Raji (cell line): ENCODE results near the gene MKLN1.

Experiments
- POLR2A ChIP-seq: IDR thresholded peaks from 2 replicates; pipeline ENCODE4 v1.6.1; 2011; ENCODE audit warnings: low read depth, low read length, control low read depth; ENCODE audit not compliant: insufficient read depth

Gene MKLN1

DNA sequence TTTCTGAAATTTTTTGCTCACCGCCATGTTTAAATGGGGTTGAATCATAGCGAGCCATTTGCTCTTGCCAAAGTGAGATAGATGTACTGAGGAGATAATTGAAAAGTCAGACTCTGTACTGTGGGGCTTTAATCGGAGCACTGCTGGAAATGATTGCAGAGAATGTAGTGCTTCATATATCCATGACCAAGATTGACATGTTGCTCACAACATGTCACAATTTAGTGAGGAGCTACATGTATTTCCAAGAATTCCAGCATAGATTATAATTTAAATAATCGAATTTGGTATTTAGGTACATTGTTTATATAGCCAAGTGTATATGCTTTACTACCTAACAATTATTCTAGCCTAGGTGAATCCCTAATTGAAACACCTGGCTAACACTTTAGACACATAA, 162.2 kb downstream of the MKLN1 start:
- no peak for TF ChIP-seq POLR2A

DNA sequence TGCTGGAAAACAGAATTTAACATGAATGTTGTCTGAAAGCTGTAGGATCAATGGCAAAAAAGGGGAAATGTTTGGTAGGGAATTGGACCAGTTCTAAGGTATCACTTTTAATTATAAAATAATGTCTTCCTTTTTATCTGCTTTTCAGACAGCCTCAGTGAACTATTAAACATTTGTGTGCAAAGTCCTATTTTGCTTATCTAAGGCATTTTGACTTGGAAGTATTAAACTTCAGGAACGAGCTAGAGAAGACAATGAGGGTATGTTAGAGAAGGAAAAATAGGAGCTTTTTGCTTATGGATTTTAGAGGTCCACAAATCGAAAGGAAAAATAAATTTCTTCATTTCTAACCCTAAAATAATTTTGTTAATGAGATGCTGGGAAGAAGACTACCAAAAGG, 165.4 kb downstream of the MKLN1 start:
- TF ChIP-seq POLR2A, result no peak

DNA sequence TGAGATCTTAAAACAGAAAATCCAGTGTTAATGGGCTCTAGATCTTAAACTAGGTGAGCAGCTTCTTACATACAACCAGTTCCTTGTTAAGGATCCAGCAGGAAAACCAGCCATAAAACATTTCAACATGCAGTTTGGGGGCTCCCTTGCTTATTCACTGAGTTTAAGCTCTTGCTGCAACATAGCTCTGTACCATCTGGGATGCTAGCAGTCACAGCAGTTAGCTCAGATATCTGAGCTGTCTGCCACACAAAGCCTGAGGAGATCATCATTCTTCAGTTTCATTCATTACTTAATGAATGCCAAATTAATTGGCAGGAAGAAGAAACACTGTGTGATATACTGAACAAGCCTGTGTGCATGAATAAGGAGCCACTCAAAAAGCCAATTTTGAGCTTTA, 165.9 kb downstream of the MKLN1 start:
- no peak for TF ChIP-seq POLR2A

DNA sequence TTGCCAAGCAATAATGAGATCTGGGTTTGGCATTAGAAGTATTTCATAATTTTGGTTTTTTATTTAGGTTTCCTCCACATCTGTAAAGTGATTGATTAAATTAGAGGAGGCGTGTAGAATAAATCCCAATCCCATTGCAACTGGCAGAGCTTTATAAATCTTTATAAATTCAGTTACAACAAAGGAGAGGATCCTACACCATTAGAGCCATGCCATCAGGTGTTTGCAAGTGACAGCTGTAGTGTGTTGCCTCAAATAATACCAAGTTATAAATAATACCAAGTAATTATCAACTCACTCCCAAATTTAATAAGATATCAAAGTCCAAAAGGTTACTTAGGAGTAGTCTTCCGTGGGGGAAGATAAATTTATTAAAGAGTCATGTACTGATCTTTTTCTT, 166.5 kb downstream of the MKLN1 start:
- TF ChIP-seq POLR2A, result no peak

DNA sequence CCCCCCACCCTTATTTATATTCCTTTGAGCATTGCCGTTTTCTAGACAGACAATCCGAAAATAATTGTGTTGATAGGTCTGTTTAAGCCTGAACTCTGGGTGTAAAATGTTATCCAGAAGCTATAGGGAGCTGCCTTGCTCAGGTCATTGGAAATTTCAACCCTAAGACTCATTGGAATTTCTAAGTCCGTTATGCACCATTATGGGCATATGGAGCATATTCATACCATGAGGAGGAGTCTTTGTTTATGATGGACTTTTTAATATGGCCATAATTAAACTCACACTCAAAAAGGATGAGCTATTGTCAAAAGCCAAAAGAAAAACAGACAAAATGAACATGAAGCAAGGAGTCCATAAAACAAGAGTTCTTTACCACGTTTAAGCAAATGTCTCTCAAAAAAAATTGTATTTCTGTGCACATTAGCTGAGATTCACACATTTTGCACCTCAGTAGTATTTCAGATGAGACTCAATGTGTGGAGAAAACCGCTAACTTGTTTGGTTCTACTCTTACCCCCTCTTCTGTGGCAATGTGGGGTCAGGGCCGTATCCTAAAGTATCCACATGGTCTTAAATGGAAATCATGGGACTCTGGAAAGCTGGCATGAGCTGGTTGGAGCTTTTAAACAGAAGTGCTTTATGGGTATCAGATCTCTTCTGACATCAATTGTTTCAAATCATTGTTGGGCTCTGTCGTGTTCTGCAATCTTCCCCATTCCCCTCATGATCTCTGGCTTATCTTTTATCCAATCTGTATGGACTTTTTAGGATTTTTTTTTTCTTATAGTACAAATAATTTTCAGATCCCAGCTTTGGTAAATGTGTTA, 168.2 kb downstream of the MKLN1 start:
- TF ChIP-seq POLR2A, result no peak

DNA sequence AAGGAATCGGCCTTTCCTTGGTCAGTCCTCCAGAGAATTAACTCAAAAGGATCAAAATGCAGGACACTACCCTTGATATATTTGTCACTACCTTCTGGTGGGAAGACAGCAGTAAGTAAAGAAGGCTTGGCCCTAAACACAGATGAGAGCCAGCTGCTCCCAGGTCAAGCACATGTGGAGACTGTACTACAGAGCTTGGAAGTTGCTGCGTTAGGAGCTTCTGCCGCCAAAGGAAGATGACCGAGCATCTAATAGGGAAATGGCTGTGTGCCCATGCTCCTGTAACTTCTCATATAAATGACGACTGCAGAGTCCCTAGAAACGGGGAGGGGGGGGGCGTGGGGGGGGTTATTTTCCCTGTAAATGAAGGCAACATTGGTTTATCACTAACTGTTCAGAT, 169.8 kb downstream of the MKLN1 start:
- no peak for TF ChIP-seq POLR2A

DNA sequence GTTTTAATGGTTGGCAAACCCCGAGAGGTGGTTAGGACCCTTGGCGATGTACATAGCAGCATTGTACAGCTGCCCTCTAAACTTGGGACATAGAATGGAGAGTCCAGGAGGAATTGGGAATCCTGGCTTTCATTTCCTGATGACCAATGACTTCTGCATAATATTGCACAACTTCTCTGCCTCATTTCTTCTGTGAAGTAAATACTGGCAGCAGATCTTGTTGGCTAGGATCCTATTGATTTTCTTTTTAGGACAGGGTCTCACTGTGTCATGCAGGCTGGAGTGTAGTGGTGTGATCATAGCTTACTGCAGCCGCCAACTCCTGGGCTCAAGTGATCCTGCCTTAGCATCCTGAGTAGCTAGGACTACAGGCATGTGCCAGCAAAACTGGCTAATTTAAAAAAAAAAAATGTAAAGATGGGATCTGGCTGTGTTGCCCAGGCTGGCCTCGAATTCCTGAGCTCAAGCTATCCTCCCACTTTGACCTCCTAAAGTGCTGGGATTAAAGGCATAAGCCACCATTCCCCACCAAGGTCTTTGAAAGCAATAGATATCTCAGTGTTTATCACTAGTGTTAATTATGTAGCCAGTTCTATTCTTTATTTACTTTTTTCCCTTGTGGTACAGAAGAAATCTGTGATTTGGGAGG, 170.7 kb downstream of the MKLN1 start:
- TF ChIP-seq POLR2A, result no peak

DNA sequence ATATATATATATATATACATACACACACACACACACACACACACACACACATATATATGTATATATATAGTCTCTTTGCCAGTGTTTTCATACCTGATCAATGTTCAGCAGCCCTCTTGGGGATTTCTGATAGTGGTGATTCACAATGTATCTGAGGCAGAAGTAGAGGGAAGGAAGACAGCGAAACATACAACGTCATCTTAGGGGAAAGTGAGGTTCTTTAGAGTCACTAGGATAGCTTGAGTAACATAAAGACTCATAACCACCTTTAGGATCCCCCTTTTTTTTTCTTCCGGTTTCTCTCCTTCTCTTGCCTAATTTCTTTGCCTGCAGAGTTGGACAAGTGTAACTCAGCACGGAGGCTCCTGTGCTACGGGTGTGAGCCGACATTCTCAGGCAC, 172.1 kb downstream of the MKLN1 start:
- TF ChIP-seq POLR2A, result no peak

DNA sequence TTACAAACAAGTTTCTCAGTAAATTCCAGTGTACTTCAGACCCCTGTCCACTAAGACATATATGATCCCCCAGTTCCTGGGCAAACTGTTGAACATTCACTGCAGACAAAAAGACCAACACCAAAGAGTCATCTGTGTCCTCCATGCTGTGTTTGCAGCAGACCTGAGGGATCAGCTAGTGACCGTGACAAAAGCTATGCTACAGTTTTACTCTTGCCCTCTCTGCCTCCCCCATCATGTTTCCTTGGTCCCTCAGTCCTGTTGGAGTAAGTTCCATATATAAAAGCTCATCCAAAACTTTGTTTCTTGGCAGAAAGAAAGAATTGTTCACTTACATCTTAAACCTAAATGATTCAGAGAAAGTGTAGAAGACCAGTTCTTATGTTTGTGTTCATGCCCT, 172.7 kb downstream of the MKLN1 start:
- no peak for TF ChIP-seq POLR2A

DNA sequence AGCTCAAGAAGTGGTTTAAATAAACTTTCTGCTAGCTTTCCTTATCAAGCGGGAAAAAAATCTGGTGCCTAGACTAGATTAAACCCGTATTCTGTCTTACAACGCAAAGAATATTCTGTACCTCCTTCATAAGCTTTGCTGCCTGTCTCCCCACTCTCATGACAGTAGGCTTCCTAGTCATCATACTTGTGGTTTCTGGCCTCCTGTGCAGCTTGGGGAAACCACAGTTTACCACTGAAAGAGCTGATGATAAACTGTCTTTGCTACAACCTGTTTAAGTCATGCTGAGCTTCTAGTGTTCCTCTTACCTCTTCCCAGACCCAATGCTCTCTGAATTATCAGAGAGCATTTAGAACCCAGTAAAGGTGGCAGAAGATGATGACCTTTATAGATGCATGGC, 173.7 kb downstream of the MKLN1 start:
- no peak for TF ChIP-seq POLR2A

DNA sequence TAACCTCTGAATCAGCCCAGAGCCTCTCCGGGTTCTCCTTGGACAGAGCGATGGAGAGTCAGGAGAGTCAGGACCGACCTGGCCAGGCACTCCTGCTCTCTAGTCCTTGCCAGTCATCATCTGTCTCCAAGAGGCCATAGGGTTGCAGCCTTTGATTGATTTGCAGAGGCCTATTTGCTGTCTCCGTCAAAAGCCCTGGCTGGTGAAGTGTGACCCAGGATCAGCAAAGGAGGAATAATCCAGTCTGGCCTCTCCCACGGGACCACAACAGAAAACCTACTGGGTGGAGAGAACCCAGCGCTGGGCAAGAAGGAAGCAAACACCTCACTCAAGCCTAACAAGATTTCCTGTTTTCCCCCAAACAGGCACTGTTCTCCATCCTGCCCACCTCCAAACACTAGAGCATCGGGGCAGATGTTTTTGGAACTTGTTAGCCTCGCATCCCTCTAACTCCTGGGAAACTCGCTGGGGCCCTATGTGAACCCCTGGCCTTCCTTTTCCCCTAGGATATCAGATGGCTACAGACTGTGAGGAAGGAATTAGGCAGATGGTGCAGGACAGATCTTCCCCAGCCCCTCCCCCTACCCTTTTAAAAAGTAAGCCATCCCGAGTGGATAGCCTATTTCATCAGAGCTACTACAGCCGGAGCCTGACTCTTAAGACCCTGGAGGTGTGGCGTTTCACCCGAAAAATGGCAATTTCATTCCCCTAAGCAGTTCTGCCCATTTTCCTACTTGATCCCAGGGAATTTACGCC, 174.4 kb downstream of the MKLN1 start:
- no peak for TF ChIP-seq POLR2A

DNA sequence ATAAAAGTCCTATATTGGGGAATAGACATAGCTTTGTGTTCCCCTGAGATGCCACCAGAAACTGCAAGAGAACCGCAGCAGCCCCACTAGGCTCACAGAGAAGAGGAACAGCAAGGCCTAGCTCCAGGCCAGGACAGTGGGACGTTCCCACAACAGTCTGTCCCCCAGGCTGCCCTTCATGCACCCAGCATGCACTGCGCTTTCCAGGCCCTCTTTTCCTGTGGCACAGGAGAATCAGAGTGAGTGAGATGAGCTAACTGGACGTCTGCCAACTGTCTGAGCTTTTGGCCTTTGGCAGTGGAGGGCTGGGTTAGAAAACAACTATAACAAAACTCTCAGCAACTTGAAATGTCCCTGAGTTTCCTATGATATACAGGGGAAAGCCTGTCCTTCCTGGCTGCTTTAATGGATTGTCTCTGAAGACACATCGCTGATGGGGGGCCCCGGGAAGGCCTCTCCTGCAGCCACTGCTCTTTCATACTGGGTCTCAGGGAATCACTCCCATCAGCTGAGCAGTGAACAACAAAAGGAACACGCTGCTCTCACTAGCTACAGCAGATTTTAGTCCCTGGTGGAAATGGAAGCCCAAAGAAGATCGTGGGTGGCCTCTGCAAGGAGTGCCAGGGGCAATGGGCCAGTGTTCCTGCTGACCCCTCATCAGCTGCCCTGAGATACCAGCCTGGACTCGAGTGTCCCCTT, 175.3 kb downstream of the MKLN1 start:
- TF ChIP-seq POLR2A, result no peak

DNA sequence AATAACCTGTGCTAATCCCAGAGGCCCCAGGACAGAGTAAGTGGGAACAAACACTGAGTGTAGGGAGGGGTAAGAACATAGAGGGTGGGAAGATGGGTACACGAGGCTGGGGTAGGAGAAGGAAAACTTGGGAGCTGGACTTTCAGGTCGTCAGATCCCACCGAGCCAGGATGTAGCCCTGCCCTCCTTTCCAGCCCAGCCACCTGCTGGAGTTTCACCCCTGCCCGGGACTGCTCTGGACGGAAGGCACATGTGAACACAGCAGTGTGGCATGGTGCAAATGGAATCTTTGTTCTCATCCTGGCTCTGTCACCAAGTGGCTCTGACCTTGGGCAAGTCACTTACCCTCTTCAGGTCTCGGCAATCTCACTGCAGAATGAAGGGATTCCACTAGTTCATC, 176.0 kb downstream of the MKLN1 start:
- TF ChIP-seq POLR2A, result no peak

DNA sequence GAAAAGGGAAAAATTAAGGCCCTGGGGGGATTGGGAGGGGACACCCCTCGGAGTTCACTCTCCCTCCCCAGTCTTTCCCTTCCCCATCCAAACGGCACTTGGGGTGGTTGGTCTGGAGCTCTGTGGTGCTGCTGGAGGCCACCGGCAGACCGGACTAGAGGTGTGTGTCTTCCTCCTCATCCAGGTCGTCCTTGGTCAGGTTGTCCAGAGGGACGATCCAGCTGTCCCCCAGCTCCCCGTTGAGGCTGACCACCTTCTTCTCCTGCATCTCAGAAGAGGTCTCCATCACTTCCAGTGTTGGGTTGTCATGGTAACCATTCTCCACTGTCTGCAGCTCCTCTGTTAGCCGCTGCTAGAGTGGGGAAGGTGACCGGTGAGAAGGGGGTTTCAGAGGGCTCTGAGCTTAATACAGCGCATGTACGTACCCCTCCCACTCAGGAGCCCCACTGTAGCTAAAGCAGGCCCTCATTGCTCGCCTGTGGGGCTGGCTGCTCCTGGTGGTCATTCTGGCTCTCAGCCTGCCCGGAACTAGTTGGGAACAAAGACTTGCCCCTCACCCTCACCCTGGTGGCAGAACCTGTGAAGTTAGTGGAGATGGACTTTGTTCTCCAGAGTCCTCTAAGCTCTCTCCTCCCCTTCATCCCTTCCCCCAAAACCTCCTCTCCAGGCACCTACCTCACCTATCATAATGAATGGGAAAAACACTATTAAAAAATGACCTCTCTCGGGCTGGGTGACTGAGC, 176.7 kb downstream of the MKLN1 start:
- no peak for TF ChIP-seq POLR2A

DNA sequence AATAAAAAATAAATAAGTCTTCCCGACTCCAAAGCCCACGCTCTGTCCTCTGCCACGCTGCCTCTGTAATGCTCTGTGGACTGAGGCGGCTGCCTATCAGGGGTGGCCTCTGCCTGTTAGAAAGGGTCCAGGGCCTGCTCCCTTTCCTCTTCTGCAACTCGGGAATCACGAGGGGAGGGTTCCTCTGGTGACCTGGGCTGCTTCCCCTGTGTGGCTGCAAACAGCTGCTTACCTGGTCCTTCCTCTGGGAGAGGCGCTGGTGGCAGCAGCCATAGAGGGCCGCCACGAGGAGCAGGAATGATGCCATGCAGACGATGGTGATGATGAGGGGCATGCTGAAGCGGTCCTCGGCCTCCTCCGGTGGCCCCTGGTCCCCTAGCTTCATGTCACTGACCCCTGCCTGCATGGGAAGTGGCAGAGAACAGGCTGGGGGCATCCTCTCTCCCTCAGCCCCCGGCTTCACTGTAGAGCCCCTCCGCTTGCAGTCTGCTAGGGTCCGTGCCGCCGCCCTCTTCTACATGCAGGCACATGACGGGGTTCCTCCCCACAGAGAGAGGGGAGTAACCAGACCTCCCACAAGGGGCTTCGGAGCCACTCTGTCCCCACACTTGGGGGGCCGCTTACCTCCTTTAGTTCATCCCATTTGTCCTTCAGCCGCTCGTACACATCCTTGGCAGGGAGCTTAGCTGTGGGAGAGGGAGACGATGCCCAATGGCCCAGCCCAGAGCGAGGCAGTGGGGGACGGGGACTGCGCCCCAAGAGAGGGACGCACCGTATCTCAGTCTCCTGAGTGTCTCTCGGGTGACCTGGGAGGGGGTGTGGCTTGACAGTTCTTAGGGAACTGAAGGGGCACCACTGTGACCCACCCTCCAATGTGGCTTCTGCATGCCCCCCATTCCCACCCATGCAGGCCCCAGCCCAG, 178.2 kb downstream of the MKLN1 start:
- TF ChIP-seq POLR2A, result no peak
